Measurements from ENCODE around the gene ABHD2.
"Not testable (repeated sequence)": the region's sequence is repeated elsewhere in the genome, so short reads cannot be mapped to it uniquely, and the experiment has no call there.

ABHD2 gene

DNA sequence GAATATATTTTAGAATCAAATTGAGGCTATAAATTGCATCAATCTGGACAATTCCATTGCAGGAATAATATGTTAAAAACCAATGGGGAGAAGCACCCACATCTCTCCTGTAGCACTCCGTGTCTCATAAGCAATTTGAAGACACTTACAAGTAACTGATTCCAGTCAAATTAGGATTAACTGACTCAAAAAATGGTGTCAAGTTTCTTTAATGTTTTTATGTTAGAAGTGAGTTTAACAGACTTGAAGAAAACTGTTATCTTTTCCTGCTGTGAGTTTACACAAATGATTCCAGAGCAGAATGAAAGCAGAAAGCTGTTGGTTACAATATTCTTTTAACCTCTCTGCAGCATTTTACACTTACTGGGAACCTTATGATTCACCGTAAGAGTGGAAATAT is 109.9 kb downstream of the ABHD2 start:
- no peak for DNase-seq

- DNase-seq, result no peak
These were observed 110.7 kb downstream of the ABHD2 start for GRCh38 chr15:89198934-89199333.

DNA sequence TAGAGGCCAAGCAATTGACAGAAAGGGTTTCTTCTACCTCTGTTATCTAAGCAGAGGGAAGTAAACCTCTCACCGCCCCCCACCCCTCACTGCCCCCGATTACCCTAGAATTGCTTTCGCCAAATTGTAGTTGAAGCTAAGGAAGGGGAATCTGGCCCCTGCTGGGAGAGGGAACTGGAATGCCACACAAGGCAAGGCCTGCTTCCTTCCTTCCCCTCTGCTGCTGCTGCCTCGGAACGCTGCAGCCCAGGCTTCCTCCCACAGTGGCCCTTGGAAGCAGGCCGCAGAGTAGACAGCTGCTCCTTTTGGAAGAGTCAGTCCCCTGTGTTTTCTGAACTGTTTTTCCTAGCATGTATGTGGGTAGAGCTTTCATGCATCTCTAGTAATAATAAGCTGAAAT is 111.5 kb downstream of the ABHD2 start:
- DNase-seq, result peak; percentile 35 to 38

- DNase-seq, result no peak
These were observed 111.9 kb downstream of the ABHD2 start for GRCh38 chr15:89200182-89200581.

DNA sequence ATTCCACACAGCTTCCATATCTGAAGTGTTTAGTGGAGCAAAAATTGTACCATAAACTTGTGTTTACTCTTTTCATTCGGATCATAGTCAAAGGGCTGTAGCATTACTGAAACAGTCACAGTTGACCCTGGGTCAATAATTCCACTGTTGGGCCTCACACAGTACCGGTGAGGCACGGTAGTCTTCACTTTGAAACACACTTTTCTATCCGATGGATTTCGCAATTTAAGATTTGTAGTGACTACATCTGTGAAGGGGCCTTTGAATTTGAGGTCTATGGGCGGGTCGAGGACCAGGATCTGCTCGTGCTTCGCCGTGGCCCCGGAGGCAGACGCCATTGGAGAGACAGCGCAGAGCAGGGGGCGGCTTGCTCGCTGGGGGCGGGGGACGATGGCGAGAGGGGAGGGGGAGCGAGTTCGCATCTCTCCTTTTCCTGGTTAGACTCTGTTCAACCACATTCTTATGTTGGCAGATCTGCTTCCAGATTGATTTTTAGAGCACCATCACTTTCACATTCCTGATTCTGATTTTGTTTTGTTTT is 113.3 kb downstream of the ABHD2 start:
- no peak for DNase-seq

DNA sequence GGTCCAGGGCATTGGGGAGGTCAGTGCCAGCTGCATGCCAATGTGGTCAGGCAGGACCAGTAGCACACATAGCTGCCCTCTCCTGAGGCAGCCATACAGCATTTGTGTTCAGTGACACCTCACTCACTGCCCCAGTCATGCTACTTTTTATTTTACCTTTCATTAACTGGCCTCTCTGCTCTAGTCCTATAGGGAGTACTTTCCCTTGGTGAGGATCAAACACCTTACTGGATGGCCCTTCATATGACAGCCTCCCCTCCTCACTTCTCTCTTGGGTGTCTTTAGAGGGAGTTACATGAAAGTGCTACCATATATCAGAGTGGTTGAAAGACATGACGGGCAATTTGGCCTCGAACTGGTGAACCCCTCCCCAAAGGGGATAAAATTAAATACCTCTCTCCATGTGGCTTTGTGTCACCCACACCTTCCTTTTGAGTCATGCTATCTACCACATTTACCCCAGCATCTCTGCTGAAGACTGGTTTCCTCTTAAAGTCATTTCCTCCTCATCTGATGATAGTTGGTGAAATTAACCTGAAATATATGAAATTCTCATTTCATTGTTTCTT is 115.5 kb downstream of the ABHD2 start:
- DNase-seq, result peak in 1 of 2 experiments; percentile 10

DNA sequence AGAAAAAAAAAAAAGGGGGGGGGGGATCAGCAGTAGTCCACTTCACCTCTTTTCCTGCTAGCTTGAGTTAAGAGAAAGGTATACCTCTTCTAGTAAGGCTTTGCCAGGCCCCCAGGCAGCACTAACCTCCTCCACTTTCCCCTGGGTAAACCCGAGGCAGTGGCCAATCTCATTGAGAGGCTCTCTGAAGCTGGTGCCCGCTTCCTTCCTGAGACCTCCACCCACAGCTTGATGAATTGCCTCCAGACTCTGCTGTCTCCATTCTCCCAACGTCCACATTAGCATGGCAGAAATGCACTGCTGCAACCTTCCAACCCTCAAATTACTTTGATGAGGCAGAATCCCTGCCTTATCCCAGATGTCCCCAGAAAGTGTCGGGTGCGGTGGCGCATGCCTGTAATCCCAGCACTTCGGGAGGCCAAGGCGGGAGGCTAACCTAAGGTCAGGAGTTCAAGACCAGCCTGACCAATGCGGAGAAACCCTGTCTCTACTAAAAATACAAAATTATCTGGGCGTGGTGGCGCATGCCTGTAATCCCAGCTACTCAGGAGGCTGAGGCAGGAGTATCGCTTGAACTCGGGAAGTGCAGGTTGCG is 117.8 kb downstream of the ABHD2 start:
- no peak for DNase-seq

- peak; percentile 62 to 65 for DNase-seq
These were observed 118.7 kb downstream of the ABHD2 start for GRCh38 chr15:89206908-89207331.

DNA sequence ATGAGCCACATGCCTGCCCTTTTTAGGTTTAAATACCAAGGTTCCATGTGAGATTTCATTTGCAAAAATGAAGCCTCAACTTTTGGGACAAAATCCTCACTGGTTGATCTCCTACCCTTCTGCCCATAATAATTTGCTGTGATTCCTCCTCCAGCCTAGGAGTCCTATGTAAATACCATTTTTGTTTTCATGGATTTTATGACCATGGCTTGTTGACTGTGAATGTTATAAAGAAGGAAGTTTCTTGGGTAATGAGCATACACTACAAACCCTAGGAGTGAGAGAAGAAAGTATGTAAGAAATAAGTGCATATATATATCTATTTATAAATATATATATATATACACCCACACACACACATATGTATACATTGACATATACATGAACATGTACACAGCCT is 120.0 kb downstream of the ABHD2 start:
- no peak for DNase-seq

- no peak for DNase-seq
These were observed 120.8 kb downstream of the ABHD2 start for GRCh38 chr15:89209057-89209456.

GRCh38 chr15:89211678-89212170 is 123.5 kb downstream of the ABHD2 start:
- no peak for DNase-seq

DNA sequence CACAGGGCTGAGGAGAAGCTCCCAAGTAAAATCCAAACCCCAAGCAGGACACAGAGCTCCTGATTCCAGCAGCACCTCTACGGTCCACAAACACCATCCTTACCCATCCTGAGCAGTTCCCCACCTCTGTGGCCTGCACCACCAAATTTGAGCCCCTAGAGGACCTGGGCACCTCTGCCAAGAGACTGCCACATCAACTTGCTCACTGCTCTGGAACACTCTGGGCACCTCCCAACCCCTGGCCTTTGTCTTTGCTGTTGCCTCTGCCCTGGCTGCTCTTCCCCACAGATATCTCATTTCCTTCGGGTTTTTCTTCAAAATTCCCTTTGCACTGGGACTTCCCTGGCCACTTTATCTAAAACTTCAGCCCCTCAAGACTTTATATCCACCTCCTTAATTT is 127.4 kb downstream of the ABHD2 start:
- DNase-seq, result no peak

DNA sequence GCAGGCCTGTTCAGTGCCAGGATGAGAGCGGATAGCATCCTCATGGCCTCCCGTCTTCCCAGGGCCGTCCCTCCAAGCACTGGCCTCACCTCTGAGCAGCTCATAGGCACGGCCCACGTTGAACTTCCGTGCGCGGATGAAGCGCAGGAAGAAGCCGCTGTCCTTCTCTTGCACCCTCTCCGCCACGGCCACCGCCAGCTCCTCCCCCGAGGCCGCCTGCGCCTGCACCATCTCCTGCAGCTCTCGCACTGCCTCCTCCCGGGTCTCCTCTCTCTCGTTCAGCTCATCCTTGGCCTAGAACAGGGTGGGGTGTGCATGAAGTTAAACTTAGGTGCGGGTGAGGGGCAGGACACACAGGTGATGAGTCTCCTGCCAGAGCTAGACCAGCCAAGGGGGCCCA is 128.8 kb downstream of the ABHD2 start:
- DNase-seq, result no peak

GRCh38 chr15:89217686-89218376 is 129.6 kb downstream of the ABHD2 start:
- DNase-seq, result no peak

- no peak for DNase-seq
These were observed 130.3 kb downstream of the ABHD2 start for GRCh38 chr15:89218531-89218930.

- DNase-seq, result no peak
These were observed 133.3 kb downstream of the ABHD2 start, which contains the start of gene RLBP1 for GRCh38 chr15:89221543-89221942. Gene RLBP1 (minus strand): TSS chr15:89221579. CDS start chr15:89218975, 2,604 bp downstream.

GRCh38 chr15:89225588-89225987 is 137.3 kb downstream of the ABHD2 start:
- DNase-seq, result no peak

GRCh38 chr15:89226359-89227221 is 138.3 kb downstream of the ABHD2 start:
- DNase-seq, result no peak

DNA sequence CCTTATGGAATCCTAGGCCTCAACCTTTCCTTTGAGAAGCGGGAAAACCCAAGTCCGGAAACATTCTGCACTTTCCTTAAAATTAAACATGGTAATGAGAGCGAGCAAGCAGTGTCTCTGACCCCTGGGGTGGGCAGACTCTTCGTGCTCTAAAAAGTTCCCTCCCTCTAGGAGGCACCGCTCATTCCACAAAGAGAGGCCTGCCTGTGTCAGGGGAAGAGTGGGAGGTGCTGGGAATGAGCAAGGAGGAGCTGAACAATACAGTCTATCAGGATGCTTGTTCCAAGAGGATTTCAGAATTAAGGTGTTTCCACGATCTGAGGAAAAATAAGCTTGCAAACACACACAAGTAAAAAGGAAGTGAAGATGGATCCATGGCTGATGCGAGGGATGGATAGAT is 139.2 kb downstream of the ABHD2 start:
- no peak for DNase-seq

GRCh38 chr15:89230277-89230676 is 142.0 kb downstream of the ABHD2 start:
- no peak for DNase-seq

DNA sequence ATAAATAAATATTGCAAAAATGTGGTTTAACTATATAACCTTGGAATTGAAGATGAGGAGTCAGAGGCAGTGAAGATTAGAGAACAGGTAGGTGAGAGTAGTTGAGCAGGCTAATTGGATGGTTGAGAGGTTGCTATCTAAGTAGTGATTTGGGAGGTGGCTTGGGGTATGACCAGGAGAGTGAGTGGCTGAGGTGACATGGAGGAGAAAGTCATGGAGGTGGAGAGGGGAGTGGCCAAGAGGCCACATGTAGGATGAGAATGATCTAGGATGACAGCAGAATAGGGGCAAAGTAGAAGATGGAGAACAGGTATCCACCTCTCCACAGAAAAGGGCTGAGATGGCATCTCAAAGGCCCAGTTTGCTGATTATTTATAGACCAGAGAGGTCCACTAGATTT is 143.6 kb downstream of the ABHD2 start:
- DNase-seq, result no peak

DNA sequence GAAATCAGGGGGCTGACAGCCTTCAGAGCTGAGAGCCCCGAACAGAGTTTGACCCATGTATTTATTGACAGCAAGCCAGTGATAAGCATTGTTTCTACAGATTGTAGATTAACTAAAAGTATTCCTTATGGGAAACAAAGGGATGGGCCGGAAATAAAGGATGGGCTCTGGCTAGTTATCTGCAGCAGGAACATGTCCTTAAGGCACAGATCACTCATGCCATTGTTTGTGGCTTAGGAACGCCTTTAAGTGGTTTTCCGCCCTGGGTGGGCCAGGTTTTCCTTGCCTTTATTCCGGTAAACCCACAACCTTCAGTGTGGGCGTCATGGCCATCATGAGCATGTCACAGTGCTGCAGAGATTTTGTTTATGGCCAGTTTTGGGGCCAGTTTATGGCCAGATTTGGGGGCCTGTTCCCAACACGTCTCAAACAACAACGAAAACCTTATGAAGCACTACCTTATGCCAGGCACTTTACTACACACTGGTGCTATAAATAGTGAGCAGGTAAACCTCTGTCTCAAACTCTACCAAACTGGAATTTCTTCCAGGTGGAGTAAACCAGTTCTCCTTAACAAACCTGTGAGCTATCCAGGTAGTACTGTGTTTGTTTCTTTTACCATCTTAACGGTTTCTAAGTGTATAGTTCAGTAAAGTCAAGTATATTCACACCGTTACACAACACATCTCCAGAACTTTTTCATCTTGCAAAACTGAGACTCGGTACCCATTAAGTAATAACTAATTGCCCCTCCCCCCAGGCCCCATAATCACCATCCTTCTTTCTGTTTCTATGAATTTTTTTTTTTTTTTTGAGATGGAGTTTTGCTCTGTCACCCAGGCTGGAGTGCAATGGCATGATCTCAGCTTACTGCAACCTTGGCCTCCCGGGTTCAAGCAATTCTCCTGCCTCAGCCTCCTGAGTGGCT is 151.9 kb downstream of the ABHD2 start:
- not testable (repeated sequence) for DNase-seq

Data from Kasumi-1 (cell line).